Activated CD4-positive, alpha-beta T cell treated with anti-CD3 and anti-CD28 coated beads for 1 hour (primary cell): ENCODE measurements around the gene PVR.
"Not testable (repeated sequence)": the region's sequence is repeated elsewhere in the genome, so short reads cannot be mapped to it uniquely, and the experiment has no call there.

Source experiments
- DNase-seq: peaks from one replicate; pipeline ENCODE4 v3.0.0-alpha.2; 2020

Gene PVR

GRCh38 chr19:44677019-44677811 lies 33.5 kb downstream of the PVR start:
- no peak for DNase-seq

GRCh38 chr19:44680536-44680935 lies 36.8 kb downstream of the PVR start:
- DNase-seq: no peak

- DNase-seq: no peak
These were observed 38.5 kb downstream of the PVR start for GRCh38 chr19:44681992-44682790.

- no peak for DNase-seq
These were observed 39.1 kb downstream of the PVR start for GRCh38 chr19:44682807-44683206.

- no peak for DNase-seq
These were observed 39.9 kb downstream of the PVR start for GRCh38 chr19:44683434-44684210.

- not testable (repeated sequence) for DNase-seq
These were observed 40.7 kb downstream of the PVR start for GRCh38 chr19:44684396-44684795.

- no peak for DNase-seq
These were observed 41.5 kb downstream of the PVR start for GRCh38 chr19:44684892-44685863.

GRCh38 chr19:44685877-44686276 lies 42.2 kb downstream of the PVR start:
- no peak for DNase-seq

- no peak for DNase-seq
These were observed 43.2 kb downstream of the PVR start for GRCh38 chr19:44686896-44687295.

GRCh38 chr19:44687888-44688287 lies 44.2 kb downstream of the PVR start:
- DNase-seq: no peak

GRCh38 chr19:44689290-44690130 lies 45.8 kb downstream of the PVR start:
- DNase-seq: peak; percentile 69

GRCh38 chr19:44690131-44690440 lies 46.4 kb downstream of the PVR start:
- no peak for DNase-seq

GRCh38 chr19:44692379-44692721 lies 48.6 kb downstream of the PVR start:
- no peak for DNase-seq

- DNase-seq: no peak
These were observed 50.5 kb downstream of the PVR start for GRCh38 chr19:44694184-44694579.

- no peak for DNase-seq
These were observed 53.4 kb downstream of the PVR start for GRCh38 chr19:44696939-44697669.

- no peak for DNase-seq
These were observed 53.9 kb downstream of the PVR start for GRCh38 chr19:44697670-44698034.

GRCh38 chr19:44698492-44699201 lies 54.9 kb downstream of the PVR start, which contains the start of gene CEACAM16:
Gene CEACAM16 (plus strand): TSS chr19:44699151. CDS start chr19:44701457, 2,306 bp downstream.
- no peak for DNase-seq

GRCh38 chr19:44700547-44700946 lies 56.8 kb downstream of the PVR start:
- no peak for DNase-seq

GRCh38 chr19:44701228-44701627 lies 57.5 kb downstream of the PVR start:
- no peak for DNase-seq

- DNase-seq: no peak
These were observed 59.0 kb downstream of the PVR start for GRCh38 chr19:44702551-44703176.
